GM12891 (cell line): ENCODE data around the gene PMM2.

Source experiments
- PAX5 ChIP-seq: IDR thresholded peaks from 2 replicates; pipeline ENCODE4 v1.6.1; 2011; ENCODE audit warnings: low read length, moderate library complexity, mild to moderate bottlenecking; ENCODE audit not compliant: insufficient read depth, severe bottlenecking
- POLR2A ChIP-seq: IDR thresholded peaks from 2 replicates; pipeline ENCODE4 v1.6.1; 2011; ENCODE audit warnings: low read depth, low read length, control low read depth
- POLR2AphosphoS5 ChIP-seq: IDR thresholded peaks from 2 replicates; pipeline ENCODE4 v1.6.1; 2011; ENCODE audit warnings: low read depth, low read length, control low read depth
- SPI1 ChIP-seq: IDR thresholded peaks from 2 replicates; pipeline ENCODE4 v1.6.1; 2011; ENCODE audit warnings: low read depth, low read length, control low read depth
- TAF1 ChIP-seq: IDR thresholded peaks from 2 replicates; pipeline ENCODE4 v1.6.1; 2011; ENCODE audit warnings: low read depth, low read length, control low read depth

- no peak for TF ChIP-seq POLR2AphosphoS5
- no peak for TF ChIP-seq TAF1
- no peak for TF ChIP-seq POLR2A
- TF ChIP-seq SPI1: no peak
- TF ChIP-seq PAX5: no peak
These were observed 67.0 kb downstream of the PMM2 start for GRCh38 chr16:8864480-8865110.
